SIG-M5 treated with dmso at 0.1 percent for 504 hours (cell line): ENCODE data around the gene PYGO2.
"Not testable (repeated sequence)": the region's sequence is repeated elsewhere in the genome, so short reads cannot be mapped to it uniquely, and the experiment has no call there.

Source experiments
- DNase-seq: peaks from one replicate; lab custom pipeline; 2025; ENCODE audit not compliant: unreplicated experiment; lab: John Stamatoyannopoulos, UW

Gene PYGO2

DNA sequence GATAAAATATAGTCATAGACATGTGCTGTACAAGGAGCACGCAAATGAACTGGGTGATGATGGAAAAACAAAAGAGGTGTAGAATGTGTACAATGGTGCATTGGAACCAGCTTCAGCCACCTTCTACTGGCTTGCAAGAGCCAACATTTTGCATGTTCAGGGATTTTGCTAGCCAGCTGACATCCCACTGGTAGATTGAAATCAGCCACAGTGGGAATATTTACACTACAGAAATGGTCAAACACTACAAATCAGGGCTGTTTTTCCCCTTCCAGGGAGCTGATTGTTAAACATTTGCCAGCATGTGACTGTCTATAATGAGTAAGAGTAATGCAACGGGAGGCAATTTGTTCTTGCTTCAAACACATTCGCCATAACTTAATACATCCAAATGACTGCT lies 48.3 kb downstream of the PYGO2 start:
- DNase-seq: no peak

DNA sequence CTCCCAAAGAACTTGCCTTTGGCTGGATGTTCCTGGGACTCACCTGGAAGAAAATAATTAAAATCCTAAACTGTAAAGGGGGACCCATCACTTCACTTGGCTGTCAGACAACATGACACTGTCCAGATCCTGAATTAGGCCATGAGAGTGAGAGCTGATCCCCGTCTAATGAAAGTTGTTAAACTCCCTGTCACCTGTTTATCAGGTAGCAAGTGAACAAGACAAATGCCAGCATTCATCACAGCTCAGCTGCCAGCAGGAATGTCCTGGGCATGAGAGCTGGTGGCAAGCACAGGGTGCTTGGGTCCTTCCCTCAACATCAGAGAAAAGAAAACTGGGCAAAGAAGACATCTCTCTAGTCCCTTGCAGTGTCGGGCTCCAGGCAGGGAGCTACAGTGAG lies 48.8 kb downstream of the PYGO2 start:
- DNase-seq: no peak

DNA sequence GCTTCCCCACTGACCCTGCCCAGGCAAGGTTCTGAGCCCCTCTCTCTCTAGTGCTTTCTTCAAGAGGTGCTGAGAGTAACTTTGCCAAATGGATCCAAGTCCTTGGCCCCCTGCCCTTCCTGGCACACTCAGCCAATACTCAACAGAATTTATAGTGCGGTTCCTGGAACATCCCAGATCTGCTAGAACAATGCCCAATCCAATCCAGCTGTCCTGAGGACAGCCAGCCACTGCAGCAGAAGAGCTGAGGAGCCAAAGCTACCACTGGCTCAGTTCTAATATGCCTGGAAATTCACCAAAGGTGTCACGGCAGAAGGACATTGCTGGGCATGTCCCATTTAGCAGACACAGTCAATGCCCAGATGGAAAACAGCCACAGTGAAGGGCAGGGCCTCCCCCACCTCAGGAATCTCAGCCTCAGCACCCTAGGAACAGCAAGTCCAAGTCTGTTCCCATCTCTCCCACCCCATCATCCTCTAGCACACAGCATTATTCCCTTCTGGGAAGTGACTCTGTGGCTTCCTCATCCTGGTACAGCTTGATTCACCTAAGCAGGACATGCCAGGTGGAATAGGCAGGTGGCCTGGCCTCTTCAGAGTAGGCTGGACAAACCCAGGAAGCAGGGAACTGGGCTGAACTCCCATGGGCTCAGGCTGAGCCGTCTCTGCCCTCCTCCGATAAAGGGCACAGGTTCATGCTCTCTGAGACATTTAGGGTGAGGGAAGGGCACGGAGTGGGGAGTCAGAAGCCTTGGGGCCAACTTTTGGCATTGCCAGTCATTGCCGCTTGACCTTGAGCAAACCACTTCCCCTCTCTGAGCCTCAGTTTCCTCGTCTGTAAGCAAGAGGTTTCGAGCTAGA lies 49.7 kb downstream of the PYGO2 start:
- DNase-seq: no peak

DNA sequence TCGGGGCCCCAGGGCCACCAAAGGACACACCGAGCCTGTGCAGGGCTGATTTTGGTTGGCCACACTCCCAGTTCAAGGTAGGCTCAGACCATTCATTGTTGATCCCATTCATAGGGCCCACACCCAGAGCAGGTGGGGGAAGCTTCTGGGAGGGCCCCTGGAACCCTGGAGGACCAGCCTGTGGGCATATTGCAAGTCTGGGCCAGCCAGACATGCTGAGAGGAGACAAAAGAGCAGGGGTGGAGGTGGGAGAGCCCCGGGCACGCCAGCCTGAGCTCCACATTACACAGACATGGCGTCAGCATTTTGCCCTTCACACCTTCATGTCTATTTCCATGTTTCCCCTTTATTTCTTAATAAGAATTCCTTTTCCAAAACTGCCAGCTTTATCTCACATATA lies 50.7 kb downstream of the PYGO2 start:
- no peak for DNase-seq

DNA sequence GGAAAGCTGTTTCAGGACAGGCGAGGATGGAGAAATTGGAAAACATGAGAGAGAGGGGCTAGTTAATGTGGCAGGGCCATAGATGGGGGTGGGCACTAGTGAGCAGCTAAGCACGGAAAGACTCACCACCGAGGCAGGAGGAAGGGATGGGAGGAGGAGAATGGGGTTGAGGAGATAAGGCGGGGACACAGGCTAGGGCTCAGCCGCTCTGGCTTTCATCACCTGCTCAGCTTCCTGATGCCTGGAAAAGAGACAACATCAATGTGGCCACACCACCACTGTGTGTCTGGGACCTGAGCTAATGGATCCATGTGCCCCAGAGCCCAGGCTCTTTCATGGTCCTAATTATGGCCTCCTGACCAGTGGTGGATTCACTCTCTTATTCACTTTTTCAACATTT lies 52.6 kb downstream of the PYGO2 start:
- DNase-seq: no peak

DNA sequence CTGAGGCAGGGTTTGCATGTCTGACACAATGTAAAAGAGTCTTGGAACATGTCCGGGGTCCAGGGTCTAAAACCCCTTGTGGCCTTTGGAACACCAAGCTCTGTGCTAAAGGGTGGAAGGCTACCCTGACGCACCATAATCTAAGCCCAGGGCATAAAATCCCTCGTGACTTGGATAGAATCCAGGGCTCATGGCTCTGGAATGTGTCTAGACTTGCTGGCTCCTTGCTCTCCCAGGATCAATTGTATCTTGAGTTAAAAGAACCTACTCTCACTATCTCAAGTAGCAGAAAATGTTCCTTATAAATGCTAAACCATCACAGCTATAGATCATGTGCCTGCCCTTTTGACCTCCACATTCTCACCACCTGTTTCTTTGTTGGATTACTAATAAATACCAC lies 53.5 kb downstream of the PYGO2 start:
- not testable (repeated sequence) for DNase-seq
